HG03460 (cell line): ENCODE data around the gene GPM6B.
"Not testable (repeated sequence)": the region's sequence is repeated elsewhere in the genome, so short reads cannot be mapped to it uniquely, and the experiment has no call there.

Source experiments
- ATAC-seq: cut with Tn5 transposase; IDR thresholded peaks from one replicate; pipeline ENCODE4 v1.9.1; 2021; ENCODE audit not compliant: unreplicated experiment

Gene GPM6B

DNA sequence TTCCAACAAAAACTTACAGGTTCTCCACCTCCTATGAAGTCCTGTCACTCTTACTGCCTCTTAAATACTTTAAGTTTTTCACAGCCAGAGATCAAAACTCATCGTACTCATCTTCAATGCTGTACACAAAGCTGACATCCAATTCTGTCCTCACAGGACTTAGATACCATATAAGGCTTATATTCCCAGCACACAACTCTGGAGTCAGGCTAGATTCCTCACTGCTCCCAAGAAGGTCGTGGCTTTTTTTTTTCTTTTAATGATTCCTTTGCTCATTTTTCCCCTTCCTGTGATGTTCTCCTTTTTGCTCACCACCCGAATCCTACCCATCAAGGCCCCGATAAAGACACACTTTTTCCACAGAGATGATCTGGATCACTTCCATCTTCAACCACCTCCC, 83.4 kb downstream of the GPM6B start:
- no peak for ATAC-seq

DNA sequence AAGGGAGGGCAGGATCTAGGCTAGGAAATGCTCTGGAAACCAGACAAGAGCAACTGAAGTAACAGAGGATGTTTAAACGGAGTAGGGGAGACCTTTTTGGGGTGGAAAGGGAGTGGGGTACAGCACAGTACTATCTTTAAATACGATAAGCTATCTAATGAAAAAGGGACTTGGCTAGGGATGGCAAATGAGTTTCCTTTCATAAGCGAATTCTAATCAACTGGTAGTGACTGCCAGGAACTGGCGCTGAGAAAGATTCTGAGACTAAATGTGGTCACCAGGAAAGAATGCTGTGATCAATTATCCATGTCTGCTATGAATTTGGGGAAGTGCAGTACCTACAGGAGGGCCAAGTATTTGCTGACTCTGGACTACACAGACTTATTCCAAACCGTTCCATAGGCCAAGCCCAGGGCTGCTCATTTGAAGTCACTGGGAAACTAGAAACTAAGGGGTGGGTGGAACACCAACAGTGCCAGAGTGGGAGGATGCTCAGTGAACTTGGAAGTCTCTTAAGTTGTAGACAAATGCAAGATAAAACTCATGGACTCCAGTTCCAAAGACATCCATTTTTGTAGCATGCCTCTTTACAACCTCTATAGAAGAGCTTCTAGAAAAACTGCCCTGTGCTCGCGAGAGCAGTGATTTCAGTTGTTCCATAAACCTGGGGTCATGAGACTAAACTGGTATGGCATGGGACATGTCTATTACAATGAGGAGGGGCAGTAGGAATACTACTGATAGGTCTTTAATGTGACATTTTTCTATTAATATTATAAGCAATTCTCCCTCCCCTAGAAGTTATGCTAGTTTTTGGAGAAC, 84.4 kb downstream of the GPM6B start:
- ATAC-seq = no peak

DNA sequence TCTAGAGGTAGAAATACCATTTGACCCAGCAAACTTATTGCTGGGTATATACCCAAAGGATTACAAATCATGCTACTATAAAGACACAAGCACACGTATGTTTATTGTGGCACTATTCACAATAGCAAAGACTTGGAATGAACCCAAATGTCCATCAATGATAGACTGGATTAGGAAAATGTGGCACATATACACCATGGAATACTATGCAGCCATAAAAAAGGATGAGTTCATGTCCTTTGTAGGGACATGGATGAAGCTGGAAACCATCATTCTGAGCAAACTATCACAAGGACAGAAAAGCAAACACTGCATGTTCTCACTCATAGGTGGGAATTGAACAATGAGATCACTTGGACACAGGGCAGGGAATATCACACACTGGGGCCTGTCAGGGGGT, 86.4 kb downstream of the GPM6B start:
- not testable (repeated sequence) for ATAC-seq

DNA sequence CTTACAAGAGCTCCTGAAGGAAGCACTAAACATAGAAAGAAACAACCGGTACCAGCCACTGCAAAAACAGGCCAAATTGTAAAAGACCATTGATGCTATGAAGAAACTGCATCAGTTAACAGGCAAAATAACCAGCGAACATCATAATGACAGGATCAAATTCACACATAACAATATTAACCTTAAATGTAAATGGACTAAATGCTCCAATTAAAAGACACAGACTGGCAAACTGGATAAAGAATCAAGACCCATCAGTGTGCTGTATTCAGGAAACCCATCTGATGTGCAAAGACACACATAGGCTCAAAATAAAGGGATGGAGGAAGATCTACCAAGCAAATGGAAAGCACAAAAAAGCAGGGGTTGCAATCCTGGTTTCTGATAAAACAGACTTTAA, 90.3 kb downstream of the GPM6B start:
- ATAC-seq = not testable (repeated sequence)

DNA sequence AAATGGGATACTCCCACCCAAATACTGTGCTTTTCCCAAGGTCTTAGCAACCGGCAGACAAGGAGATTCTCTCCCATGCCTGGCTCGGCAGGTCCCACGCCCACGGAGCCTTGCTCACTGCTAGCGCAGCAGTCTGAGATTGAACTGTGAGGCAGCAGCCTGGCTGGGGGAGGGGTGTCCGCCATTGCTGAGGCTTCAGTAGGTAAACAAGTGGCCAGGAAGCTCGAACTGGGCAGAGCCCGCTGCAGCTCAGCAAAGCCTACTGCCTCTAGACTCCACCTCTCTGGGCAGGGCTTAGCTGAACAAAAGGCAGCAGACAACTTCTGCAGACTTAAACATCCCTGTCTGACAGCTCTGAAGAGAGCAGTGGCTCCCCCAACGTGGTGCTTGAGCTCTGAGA, 92.0 kb downstream of the GPM6B start:
- not testable (repeated sequence) for ATAC-seq

DNA sequence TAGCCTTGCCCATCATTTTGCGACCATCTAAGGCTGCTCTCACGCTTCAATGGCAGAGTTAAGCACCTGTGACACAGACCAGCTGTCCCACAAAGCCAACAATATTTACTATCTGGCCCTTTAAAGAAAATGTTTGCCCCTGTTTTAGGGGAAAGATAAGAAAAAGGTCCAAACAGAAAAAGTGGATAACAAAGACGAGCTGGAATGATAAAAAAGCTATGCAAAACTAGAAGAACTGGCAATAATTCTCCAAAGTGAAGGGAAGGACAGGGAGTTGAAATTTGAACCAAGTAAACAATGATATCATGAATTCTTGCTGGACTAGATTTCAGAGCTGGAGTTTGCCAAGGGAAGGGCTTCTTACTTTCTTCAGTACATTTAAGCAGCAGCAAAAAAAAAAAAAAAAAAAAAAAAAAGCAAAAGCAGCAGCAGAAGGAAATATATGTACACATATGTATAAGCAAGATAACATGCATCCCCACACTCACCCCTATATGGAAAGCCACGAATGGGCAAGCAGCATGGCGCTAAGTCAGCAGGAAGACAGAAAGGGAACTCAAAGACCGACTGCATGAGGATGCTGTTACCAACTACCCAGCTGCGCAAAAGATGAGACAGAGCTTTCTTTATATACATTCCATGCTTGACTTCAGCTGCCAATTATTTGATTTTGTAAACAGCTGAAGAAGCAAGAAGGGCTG, 94.9 kb downstream of the GPM6B start:
- no peak for ATAC-seq

DNA sequence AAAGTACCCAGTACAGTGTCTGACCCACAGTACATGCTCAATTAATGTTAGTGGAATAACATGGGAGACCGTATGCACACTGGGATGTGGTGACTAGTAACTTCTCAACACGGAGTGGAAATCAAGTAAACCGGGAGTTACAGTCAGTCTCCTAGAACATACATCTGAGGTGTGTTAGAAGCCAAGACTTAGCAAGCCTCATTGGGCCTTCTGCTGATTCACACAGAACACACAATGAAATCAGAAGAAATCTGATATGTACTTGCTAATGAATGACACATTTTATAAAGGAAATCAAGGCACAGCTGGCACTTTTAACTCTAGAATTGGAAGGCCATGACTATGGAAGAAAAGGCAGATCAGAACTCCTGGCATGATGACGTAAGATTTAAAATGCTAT, 95.5 kb downstream of the GPM6B start:
- no peak for ATAC-seq
